HepG2 (cell line): ENCODE data around the gene SLC4A5. TPM values are rescaled to one million over a fixed set of nuclear protein-coding genes. Genes with fewer than 3 reads are reported as not detected.

Experiments used
- ATAC-seq: fragments of 200-7000 bp; cut with Tn5 transposase; 3 replicates; pipeline ENCODE4 v1.9.1; 2020; ENCODE audit warnings: mild to moderate bottlenecking, moderate library complexity
- BruUV-seq: library from RNA; stranded (reverse); fragments of 400-500 nt; replicated peaks from 2 replicates; lab custom pipeline; 2021; lab: Mats Ljungman, UMichigan
- CTCF ChIA-PET: fragments of 300-600 bp; formaldehyde crosslinking; extraction: SDS; loops from one replicate; lab custom pipeline; 2021; ENCODE audit warnings: low total read pairs, inconsistent platforms, low intra/inter-chr PET ratio; lab: Yijun Ruan, JAX
- POLR2A ChIA-PET: fragments of 350-600 bp; sonication (Branson Sonifier 250); formaldehyde crosslinking; loops from one replicate; lab custom pipeline; 2020; ENCODE audit warnings: antibody characterized with exemption, inconsistent platforms; lab: Yijun Ruan, JAX
- DNase-seq: peaks from one replicate; pipeline ENCODE4 v3.0.0-alpha.2; 2015; ENCODE audit warnings: low spot score
- FAIRE-seq: peaks from 3 replicates; lab custom pipeline; 2011; peaks lifted over from hg19 to GRCh38; lab: Jason Lieb, UNC
- H2AFZ ChIP-seq: one replicate; pipeline ENCODE4 v1.6.1; 2011; ENCODE audit warnings: low read length, inconsistent platforms
- H3K27ac ChIP-seq: fragments of 300-600 bp; 3 replicates; pipeline ENCODE4 v1.8.0; 2011; ENCODE audit warnings: mixed run types, mild to moderate bottlenecking, mixed read lengths, low read length, inconsistent platforms; ENCODE audit not compliant: insufficient read depth; ENCODE audit errors: extremely low read length
- H3K27me3 ChIP-seq, 2 experiments: fragments of 200-600 bp in 1 of 2; 2 replicates in 1 of 2; 3 replicates in 1 of 2; pipeline versions ENCODE4 v1.6.0 to v1.8.0; 2011; ENCODE audit warnings: low read length in 2 of 2, mild to moderate bottlenecking in 2 of 2, moderate library complexity in 2 of 2, inconsistent platforms in 1 of 2; ENCODE audit not compliant: insufficient read depth in 2 of 2, control insufficient read depth in 1 of 2
- H3K36me3 ChIP-seq, 2 experiments: fragments of 200-600 bp in 1 of 2; replicated peaks in 1 of 2; 2 replicates in 1 of 2; 3 replicates in 1 of 2; pipeline versions ENCODE4 v1.5.1 to v1.8.0; 2011; ENCODE audit warnings: low read length in 2 of 2, inconsistent platforms in 1 of 2; ENCODE audit not compliant: insufficient read depth in 2 of 2, control insufficient read depth in 1 of 2
- H3K4me1 ChIP-seq: 2 replicates; pipeline ENCODE4 v1.5.1; 2012; ENCODE audit warnings: low read length, inconsistent platforms; ENCODE audit not compliant: insufficient read depth
- H3K4me2 ChIP-seq: 2 replicates; pipeline ENCODE4 v1.6.0; 2011; ENCODE audit warnings: low read depth, low read length, inconsistent platforms
- H3K4me3 ChIP-seq, 3 experiments: fragments of 200-600 bp in 1 of 3; sonication (generic), shearing (Covaris generic) in 1 of 3; replicated peaks in 1 of 3; 2 replicates each; pipeline ENCODE4 v1.5.1; 2011 to 2016; ENCODE audit warnings: low read length in 3 of 3, inconsistent platforms in 2 of 3, low read depth in 2 of 3, mild to moderate bottlenecking in 2 of 3, control low read depth in 1 of 3, mixed read lengths in 1 of 3; ENCODE audit not compliant: insufficient read depth in 1 of 3
- H3K79me2 ChIP-seq: one replicate; pipeline ENCODE4 v1.6.1; 2011; ENCODE audit warnings: low read length, inconsistent platforms; ENCODE audit not compliant: insufficient read depth
- H3K9ac ChIP-seq: 2 replicates; pipeline ENCODE4 v1.6.0; 2011; ENCODE audit warnings: mild to moderate bottlenecking, low read depth, low read length, inconsistent platforms; ENCODE audit not compliant: insufficient read depth
- H3K9me3 ChIP-seq: 2 replicates; pipeline ENCODE4 v1.5.1; 2012; ENCODE audit warnings: mild to moderate bottlenecking, low read length
- H4K20me1 ChIP-seq: 2 replicates; pipeline ENCODE4 v1.6.0; 2011; ENCODE audit warnings: inconsistent platforms, mild to moderate bottlenecking, low read length, moderate library complexity; ENCODE audit not compliant: insufficient read depth
- ARID2 ChIP-seq: sonication (generic); formaldehyde crosslinking; IDR thresholded peaks from 2 replicates; pipeline ENCODE4 v1.8.1; 2022; ENCODE audit warnings: mild to moderate bottlenecking, missing genetic modification reagents, borderline replicate concordance
- BORCS8-MEF2B ChIP-seq: sonication (generic); formaldehyde crosslinking; IDR thresholded peaks from 2 replicates; pipeline ENCODE4 v1.8.0; 2022; ENCODE audit warnings: mild to moderate bottlenecking, missing genetic modification reagents
- DR1 ChIP-seq: sonication (generic); formaldehyde crosslinking; IDR thresholded peaks from 2 replicates; pipeline ENCODE4 v1.8.0; 2021; ENCODE audit warnings: mild to moderate bottlenecking, missing genetic modification reagents, inconsistent platforms
- KDM4B ChIP-seq: sonication (generic); formaldehyde crosslinking; IDR thresholded peaks from 2 replicates; pipeline ENCODE4 v1.4.0; 2020; ENCODE audit warnings: missing genetic modification reagents
- MED1 ChIP-seq: sonication (generic); formaldehyde crosslinking; IDR thresholded peaks from 2 replicates; pipeline ENCODE4 v1.4.0; 2020; ENCODE audit warnings: missing genetic modification reagents
- MED13 ChIP-seq: sonication (generic); formaldehyde crosslinking; IDR thresholded peaks from 2 replicates; pipeline ENCODE4 v1.5.0; 2020; ENCODE audit warnings: missing genetic modification reagents
- NFE2 ChIP-seq: sonication (generic); formaldehyde crosslinking; IDR thresholded peaks from 2 replicates; pipeline ENCODE4 v1.4.0; 2020; ENCODE audit warnings: missing genetic modification reagents
- PRDM10 ChIP-seq: sonication (generic); formaldehyde crosslinking; IDR thresholded peaks from 2 replicates; pipeline ENCODE4 v1.4.0; 2020; ENCODE audit warnings: low read depth, missing genetic modification reagents
- PRPF4 ChIP-seq: fragments of 200-400 bp; formaldehyde crosslinking; IDR thresholded peaks from 2 replicates; pipeline ENCODE4 v1.6.1; 2016; ENCODE audit warnings: low read length, low read depth; ENCODE audit not compliant: poor library complexity, severe bottlenecking
- SALL1 ChIP-seq: sonication (generic); formaldehyde crosslinking; IDR thresholded peaks from 2 replicates; pipeline ENCODE4 v1.8.0; 2022; ENCODE audit warnings: mild to moderate bottlenecking, missing genetic modification reagents
- SNAPC5 ChIP-seq: sonication (generic); formaldehyde crosslinking; IDR thresholded peaks from 2 replicates; pipeline ENCODE4 v1.8.1; 2023; ENCODE audit warnings: mild to moderate bottlenecking, missing genetic modification reagents, borderline replicate concordance
- USF2 ChIP-seq, 2 experiments: sonication (generic) in 1 of 2; formaldehyde crosslinking in 1 of 2; IDR thresholded peaks; 2 replicates each; pipeline versions ENCODE4 v1.5.1 to v1.6.1; 2011 to 2020; ENCODE audit warnings: borderline replicate concordance in 1 of 2, low read depth in 1 of 2, low read length in 1 of 2, mild to moderate bottlenecking in 1 of 2, missing genetic modification reagents in 1 of 2, moderate library complexity in 1 of 2
- ZBTB44 ChIP-seq: sonication (generic); formaldehyde crosslinking; IDR thresholded peaks from 2 replicates; pipeline ENCODE4 v1.4.0; 2020; ENCODE audit warnings: missing genetic modification reagents
- ZBTB8A ChIP-seq: sonication (generic); formaldehyde crosslinking; IDR thresholded peaks from 2 replicates; pipeline ENCODE4 v1.4.0; 2020; ENCODE audit warnings: mild to moderate bottlenecking, low read depth, missing genetic modification reagents, borderline replicate concordance
- ZNF337 ChIP-seq: sonication (generic); formaldehyde crosslinking; IDR thresholded peaks from 2 replicates; pipeline ENCODE4 v1.5.1; 2020; ENCODE audit warnings: missing genetic modification reagents, low read depth, mild to moderate bottlenecking, borderline replicate concordance
- ZNF547 ChIP-seq: sonication (generic); formaldehyde crosslinking; IDR thresholded peaks from 2 replicates; pipeline ENCODE4 v1.5.1; 2020; ENCODE audit warnings: mild to moderate bottlenecking, missing genetic modification reagents
- WGBS: methylation state at CpG from one replicate; pipeline ENCODE4 v1.1.6; 2017; ENCODE audit warnings: low lambda C conversion rate; 5-methylcytosine and 5-hydroxymethylcytosine counted together
- in situ Hi-C: cut with HindIII; loops from 2 replicates; pipeline ENCODE4 v1.10.0; 2017; ENCODE audit warnings: low pct_unique_long_range_greater_than_20kb; ENCODE audit not compliant: extremely low pct_ligation_motif_present
- intact Hi-C: fragments of 100-400 bp; cut with micrococcal nuclease; formaldehyde crosslinking; loops from one replicate; pipeline ENCODE4 v1.10.0; 2022; ENCODE audit not compliant: unreplicated experiment
- polyA plus RNA-seq, 8 experiments: library from polyadenylated mRNA; depleted of rRNA in 3 of 8; stranded (reverse) in 7 of 8; unstranded in 1 of 8; fragments of >200 nt; fragmentation: Illumina TruSeq in 4 of 8; extraction: Trizol in 4 of 8; gene quantifications; 2 replicates each; pipeline versions ENCODE4 v1.2.1 to v1.2.3, GENCODE V29; 2011 to 2016; ENCODE audit warnings: low read depth in 4 of 8, missing spikeins in 1 of 8, mixed read lengths in 1 of 8; ENCODE audit not compliant: insufficient read depth in 1 of 8
- total RNA-seq, 5 experiments: library from RNA; depleted of rRNA; stranded (reverse); fragments of >200 nt; fragmentation: Illumina TruSeq; extraction: Trizol; gene quantifications; 2 replicates each; pipeline ENCODE4 v1.2.3, GENCODE V29; 2016; ENCODE audit warnings: low read depth in 1 of 5

Gene SLC4A5
- total and polyA plus RNA-seq, 2 of the 13 experiments (the other 11 are each of a cell fraction or from before 2014, with no cell fraction given), result 0.50 TPM; not detected in 1

- no peak overlapping the region for H3K27ac ChIP-seq
- no peak for FAIRE-seq
- no peak overlapping the region for H3K4me3 ChIP-seq
- in situ Hi-C loops, result no loop called here
- DNase-seq, result no peak
- BruUV-seq, result no TSS peak
- 56% methylated on average over 5 of the region's 5 CpGs for WGBS
- intact Hi-C loops, result no loop called here
- H2AFZ ChIP-seq, result no peak overlapping the region
- CTCF ChIA-PET, result no interaction called here
- no peaks in the 10 kb centered on the region for H3K79me2 ChIP-seq
- peaks cover 2 to 29% of the 10 kb centered on the region in 2 experiments for H3K27me3 ChIP-seq
- peaks cover 20% of the 10 kb centered on the region for H3K4me1 ChIP-seq
- no peaks in the 10 kb centered on the region for H3K9me3 ChIP-seq
- H3K9ac ChIP-seq, result no peak overlapping the region
- POLR2A ChIA-PET, result no interaction called here
- ATAC-seq, result no peak
- H3K4me2 ChIP-seq, result no peak overlapping the region
- H4K20me1 ChIP-seq, result no peaks in the 10 kb centered on the region
- H3K36me3 ChIP-seq, result no peaks in the 10 kb centered on the region
- TF ChIP-seq MED1 (CRISPR knock-in tag) (no peak), PRPF4 (no peak), DR1 (CRISPR knock-in tag) (no peak), ZBTB8A (no peak), SALL1 (CRISPR knock-in tag) (no peak), KDM4B (no peak), PRDM10 (CRISPR knock-in tag) (no peak), ZBTB44 (CRISPR knock-in tag) (no peak), BORCS8-MEF2B (CRISPR knock-in tag) (no peak), MED13 (CRISPR knock-in tag) (no peak), USF2 (IDR thresholded peaks at IDR 0.05; ENCODE audit: low read depth, low read length) (no peak), USF2 (CRISPR knock-in tag; IDR thresholded peaks at IDR 0.05; ENCODE audit: borderline replicate concordance) (no peak), SNAPC5 (no peak), ARID2 (CRISPR knock-in tag) (no peak), NFE2 (CRISPR knock-in tag) (no peak), ZNF547 (CRISPR knock-in tag) (no peak), ZNF337 (CRISPR knock-in tag) (no peak)
Observed at GRCh38 chr2:74235041-74235440, 108.2 kb downstream of the SLC4A5 start.
